GM06990 (cell line): Measurements from ENCODE around the gene YWHAQ.

Experiments used
- DNase-seq: peaks from one replicate; pipeline ENCODE4 v3.0.0-alpha.2; 2011; ENCODE audit not compliant: insufficient read length; ENCODE audit errors: extremely low read depth
- H3K27me3 ChIP-seq: replicated peaks from 2 replicates; pipeline ENCODE4 v1.6.0; 2011; ENCODE audit warnings: low read length; ENCODE audit not compliant: control insufficient read depth, insufficient read depth
- H3K36me3 ChIP-seq: 2 replicates; pipeline ENCODE4 v1.5.1; 2011; ENCODE audit warnings: low read length; ENCODE audit not compliant: control insufficient read depth, insufficient read depth
- H3K4me3 ChIP-seq: replicated peaks from 2 replicates; pipeline ENCODE4 v1.5.1; 2011; ENCODE audit warnings: low read depth, mild to moderate bottlenecking, control low read depth, low read length
- TF ChIP-seq, protein P1 (sequence below): IDR thresholded peaks from 2 replicates; pipeline ENCODE4 v1.5.1; 2011; ENCODE audit warnings: low read length, control low read depth, mild to moderate bottlenecking, inconsistent platforms; ENCODE audit not compliant: insufficient read depth, poor library complexity, severe bottlenecking

Gene YWHAQ

GRCh38 chr2:9674891-9675414, 44.2 kb upstream of the YWHAQ start:
- DNase-seq = no peak
- TF ChIP-seq, protein P1, sequence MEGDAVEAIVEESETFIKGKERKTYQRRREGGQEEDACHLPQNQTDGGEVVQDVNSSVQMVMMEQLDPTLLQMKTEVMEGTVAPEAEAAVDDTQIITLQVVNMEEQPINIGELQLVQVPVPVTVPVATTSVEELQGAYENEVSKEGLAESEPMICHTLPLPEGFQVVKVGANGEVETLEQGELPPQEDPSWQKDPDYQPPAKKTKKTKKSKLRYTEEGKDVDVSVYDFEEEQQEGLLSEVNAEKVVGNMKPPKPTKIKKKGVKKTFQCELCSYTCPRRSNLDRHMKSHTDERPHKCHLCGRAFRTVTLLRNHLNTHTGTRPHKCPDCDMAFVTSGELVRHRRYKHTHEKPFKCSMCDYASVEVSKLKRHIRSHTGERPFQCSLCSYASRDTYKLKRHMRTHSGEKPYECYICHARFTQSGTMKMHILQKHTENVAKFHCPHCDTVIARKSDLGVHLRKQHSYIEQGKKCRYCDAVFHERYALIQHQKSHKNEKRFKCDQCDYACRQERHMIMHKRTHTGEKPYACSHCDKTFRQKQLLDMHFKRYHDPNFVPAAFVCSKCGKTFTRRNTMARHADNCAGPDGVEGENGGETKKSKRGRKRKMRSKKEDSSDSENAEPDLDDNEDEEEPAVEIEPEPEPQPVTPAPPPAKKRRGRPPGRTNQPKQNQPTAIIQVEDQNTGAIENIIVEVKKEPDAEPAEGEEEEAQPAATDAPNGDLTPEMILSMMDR = no peak
- no peak overlapping the region for H3K4me3 ChIP-seq
- no peaks in the 10 kb centered on the region for H3K27me3 ChIP-seq
- no peaks in the 10 kb centered on the region for H3K36me3 ChIP-seq

- DNase-seq = no peak
- no peak overlapping the region for H3K4me3 ChIP-seq
- H3K27me3 ChIP-seq = no peaks in the 10 kb centered on the region
- TF ChIP-seq, protein P1 = no peak
- H3K36me3 ChIP-seq = no peaks in the 10 kb centered on the region
Measured at GRCh38 chr2:9673914-9674481, 43.2 kb upstream of the YWHAQ start.

DNA sequence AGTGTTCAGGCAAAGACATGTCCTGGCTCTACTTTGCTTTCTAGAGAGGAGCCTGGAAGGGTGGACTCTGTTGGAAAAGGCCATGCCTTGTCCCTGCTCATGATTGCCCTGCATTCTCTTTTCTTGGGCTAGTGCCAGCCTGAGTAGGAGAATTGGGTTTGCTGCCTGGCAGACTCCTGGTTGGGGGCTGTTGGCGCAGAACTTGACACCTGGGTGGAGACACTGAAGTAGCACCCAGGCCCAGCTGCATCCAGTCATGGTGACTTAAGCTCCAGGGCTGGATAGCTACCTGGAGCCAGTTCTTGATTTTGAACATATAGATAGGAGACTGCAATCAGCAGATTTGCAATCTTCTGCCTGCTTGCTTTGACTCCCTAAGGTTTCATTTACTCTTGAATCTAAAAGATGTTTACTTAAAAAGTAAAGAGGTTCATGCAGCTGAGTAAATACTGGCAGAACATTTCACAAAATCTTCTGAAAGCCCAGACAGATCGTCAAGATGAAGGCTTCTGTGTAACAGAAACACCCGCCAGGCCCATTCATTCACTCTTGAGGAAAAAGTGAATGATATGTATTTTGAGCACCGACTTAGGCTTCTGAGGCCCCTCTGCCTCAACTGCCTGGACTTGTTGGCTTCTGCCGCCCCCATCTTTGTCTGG, 38.0 kb upstream of the YWHAQ start:
- Histone ChIP-seq H3K27me3 (no peaks in the 10 kb centered on the region), H3K36me3 (no peaks in the 10 kb centered on the region), H3K4me3 (no peak overlapping the region)
- no peak for DNase-seq
- TF ChIP-seq, protein P1 = no peak

- DNase-seq = no peak
- TF ChIP-seq, protein P1 = no peak
- H3K36me3 ChIP-seq = no peaks in the 10 kb centered on the region
- H3K4me3 ChIP-seq = no peak overlapping the region
- no peaks in the 10 kb centered on the region for H3K27me3 ChIP-seq
Measured at GRCh38 chr2:9667826-9668225, 37.0 kb upstream of the YWHAQ start.

DNA sequence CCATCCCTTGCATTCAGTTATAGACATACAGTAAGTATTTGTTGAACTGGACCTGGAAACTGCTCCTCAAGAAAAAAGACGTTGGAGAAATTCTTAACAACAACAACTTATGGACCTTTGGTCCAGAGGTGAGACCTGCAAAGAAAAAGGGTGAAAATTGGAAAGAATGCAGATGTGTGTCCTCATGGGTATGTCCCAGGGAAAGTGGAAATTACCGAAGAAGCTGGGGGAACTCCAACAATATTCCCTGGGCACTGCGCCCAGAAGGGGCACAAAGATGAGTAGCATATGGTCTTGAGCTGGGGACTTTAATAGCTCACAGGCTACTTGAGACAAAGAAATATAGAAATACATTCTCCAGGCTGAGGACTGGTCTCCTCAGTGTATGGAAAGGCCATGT, 35.5 kb upstream of the YWHAQ start:
- DNase-seq = no peak

More for the DNA sequence above, 35.5 kb upstream of the YWHAQ start:
- TF ChIP-seq, protein P1 = no peak
- H3K36me3 ChIP-seq = no peaks in the 10 kb centered on the region
- no peak overlapping the region for H3K4me3 ChIP-seq
- H3K27me3 ChIP-seq = no peaks in the 10 kb centered on the region
